Muscle layer of duodenum (tissue), 2 donors: ENCODE data around the gene JAK3.
A peak's percentile ranks its signal among the peaks of the same experiment; 100 is the strongest.

Experiments
- H3K27ac ChIP-seq: one replicate; pipeline ENCODE4 v1.7.0; 2013; ENCODE audit warnings: mild to moderate bottlenecking, low read length
- H3K27me3 ChIP-seq: one replicate; pipeline ENCODE4 v1.7.0; 2013; ENCODE audit warnings: low read depth, mild to moderate bottlenecking, control low read depth, low read length
- H3K36me3 ChIP-seq, 2 donors: one replicate each; pipeline ENCODE4 v1.7.0; 2013; ENCODE audit warnings: low read length in 2 of 2, control low read depth in 1 of 2, mild to moderate bottlenecking in 1 of 2; ENCODE audit not compliant: insufficient read depth in 2 of 2, control insufficient read depth in 1 of 2
- H3K4me1 ChIP-seq, 2 donors: one replicate each; pipeline ENCODE4 v1.7.0; 2013; ENCODE audit warnings: low read length in 2 of 2, mild to moderate bottlenecking in 2 of 2, control low read depth in 1 of 2, moderate library complexity in 1 of 2; ENCODE audit not compliant: insufficient read depth in 2 of 2, control insufficient read depth in 1 of 2
- H3K4me3 ChIP-seq, 2 donors: one replicate each; pipeline ENCODE4 v1.7.0; 2013; ENCODE audit warnings: low read length in 2 of 2, low read depth in 1 of 2, mild to moderate bottlenecking in 1 of 2
- H3K9me3 ChIP-seq, 2 donors: one replicate each; pipeline ENCODE4 v1.7.0; 2013; ENCODE audit warnings: low read length in 2 of 2, control low read depth in 1 of 2, mild to moderate bottlenecking in 1 of 2; ENCODE audit not compliant: control insufficient read depth in 1 of 2
- donor health status: healthy.

JAK3 gene

DNA sequence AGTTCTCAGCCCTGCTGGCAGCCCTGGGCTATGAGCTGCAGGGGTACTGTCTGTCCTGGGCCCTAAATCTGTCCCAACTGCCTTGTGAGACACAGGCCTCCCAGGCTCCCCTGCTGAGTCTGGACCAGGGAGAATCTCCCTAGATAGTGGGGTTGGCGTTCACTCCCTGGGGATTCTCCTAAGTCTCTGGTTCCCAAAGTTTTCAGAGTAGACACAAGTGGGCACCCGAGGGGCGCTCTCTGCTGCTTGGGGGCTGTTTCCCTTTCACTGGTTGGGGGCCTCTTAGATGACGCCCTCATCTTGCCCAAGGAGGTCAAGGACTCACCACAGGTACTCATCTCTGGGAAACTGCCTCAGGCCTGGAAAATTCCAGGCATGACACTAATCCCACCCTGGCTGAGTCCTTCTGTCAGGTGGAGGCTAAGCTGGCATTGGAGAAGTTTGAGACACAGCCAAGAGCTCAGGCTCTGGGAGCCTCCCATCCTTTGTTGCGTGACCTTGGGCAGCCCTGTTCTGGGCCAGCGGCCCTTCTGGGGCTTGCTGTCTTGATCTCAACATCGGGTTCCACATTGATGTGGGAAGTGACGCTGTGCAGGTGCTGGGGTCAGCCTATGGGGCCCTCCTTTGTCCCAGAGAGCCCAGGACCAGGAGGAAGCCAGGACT, 15.9 kb upstream of the JAK3 start:
- no peak overlapping the region for H3K4me3 ChIP-seq
- H3K9me3 ChIP-seq: no peaks in the 10 kb centered on the region
- H3K4me1 ChIP-seq: peaks cover 11 to 18% of the 10 kb centered on the region in 2 donors
- no peak overlapping the region for H3K27ac ChIP-seq
- H3K36me3 ChIP-seq: peaks cover 37 to 48% of the 10 kb centered on the region in 2 donors
- no peaks in the 10 kb centered on the region for H3K27me3 ChIP-seq

DNA sequence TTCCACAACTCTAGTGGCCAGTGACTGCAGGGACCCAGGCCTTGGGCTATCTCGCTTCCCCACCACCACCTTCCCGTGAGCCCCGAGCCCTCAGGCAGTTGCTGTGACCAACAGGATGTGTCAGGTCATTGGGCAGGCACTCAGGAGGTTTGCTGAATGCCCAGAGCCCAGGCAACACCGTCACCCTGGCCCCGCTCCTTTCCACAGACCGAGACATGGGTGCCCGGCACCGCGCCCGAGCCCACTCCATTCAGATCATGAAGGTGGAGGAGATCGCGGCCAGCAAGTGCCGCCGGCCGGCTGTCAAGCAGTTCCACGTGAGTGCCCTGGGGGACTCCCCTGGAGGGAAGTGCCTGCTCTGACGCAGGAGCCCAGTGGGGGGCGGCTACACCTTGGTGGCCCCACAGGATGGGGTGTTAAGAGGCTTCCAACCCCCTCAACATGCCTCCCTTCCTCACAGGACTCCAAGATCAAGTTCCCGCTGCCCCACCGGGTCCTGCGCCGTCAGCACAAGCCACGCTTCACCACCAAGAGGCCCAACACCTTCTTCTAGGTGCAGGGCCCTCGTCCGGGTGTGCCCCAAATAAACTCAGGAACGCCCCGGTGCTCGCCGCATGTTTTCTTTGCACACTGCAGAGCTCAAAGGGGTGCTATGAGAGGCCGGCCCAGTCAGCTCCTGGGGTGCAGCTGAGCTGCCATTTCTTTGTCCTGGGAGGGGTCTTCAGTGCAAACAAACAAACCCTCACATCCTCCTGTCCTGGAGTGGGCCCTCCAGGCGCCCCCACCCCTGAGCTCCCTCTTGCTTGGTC, 15.1 kb upstream of the JAK3 start:
- Histone ChIP-seq H3K4me3 (no peak overlapping the region), H3K9me3 (no peaks in the 10 kb centered on the region), H3K27ac (no peak overlapping the region), H3K36me3 (peaks cover 37 to 48% of the 10 kb centered on the region in 2 donors), H3K27me3 (no peaks in the 10 kb centered on the region), H3K4me1 (peaks cover 11 to 18% of the 10 kb centered on the region in 2 donors)

DNA sequence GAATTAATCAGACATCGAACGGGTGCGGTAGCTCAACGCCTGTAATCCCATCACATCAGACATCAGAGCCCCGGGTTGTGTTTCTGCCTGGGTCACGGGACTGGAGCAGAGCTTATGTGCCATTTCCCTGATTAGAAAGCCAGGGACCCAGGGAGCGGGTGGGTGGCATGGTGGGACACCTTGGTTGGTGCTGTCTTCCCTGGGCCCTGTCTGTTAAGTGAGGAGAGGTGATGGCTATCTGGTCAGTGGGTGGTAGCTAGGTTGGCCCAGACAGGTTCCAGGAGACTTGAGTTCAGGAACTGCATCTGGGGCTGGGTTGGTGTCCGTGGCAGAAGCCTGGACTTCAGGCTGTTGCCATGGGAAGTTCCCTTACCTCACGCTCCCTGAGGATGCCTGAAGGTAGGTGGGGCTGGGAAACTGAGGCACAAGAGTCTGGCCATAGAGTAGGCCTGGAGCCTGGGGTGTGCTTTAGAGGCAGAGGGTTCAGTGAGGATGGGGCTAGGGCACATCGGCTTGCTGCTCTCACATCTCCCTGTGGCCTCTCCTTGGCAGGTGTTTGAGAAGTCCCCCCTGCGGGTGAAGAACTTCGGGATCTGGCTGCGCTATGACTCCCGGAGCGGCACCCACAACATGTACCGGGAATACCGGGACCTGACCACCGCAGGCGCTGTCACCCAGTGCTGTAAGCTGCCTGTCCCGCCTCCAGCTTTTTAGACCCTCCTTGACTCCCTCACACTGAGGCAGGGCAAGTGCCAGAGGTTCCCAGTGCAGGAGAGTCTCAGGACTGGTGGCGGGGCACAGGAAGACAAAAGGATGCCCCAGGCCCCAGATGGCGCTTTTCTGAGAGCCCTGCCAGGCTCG, 14.0 kb upstream of the JAK3 start:
- H3K4me3 ChIP-seq: peak overlapping the region; percentile 100
- H3K27me3 ChIP-seq: no peaks in the 10 kb centered on the region
- peak overlapping the region; percentile 84 for H3K27ac ChIP-seq
- peaks cover 11 to 18% of the 10 kb centered on the region in 2 donors for H3K4me1 ChIP-seq
- peaks cover 37 to 48% of the 10 kb centered on the region in 2 donors for H3K36me3 ChIP-seq
- no peaks in the 10 kb centered on the region for H3K9me3 ChIP-seq

DNA sequence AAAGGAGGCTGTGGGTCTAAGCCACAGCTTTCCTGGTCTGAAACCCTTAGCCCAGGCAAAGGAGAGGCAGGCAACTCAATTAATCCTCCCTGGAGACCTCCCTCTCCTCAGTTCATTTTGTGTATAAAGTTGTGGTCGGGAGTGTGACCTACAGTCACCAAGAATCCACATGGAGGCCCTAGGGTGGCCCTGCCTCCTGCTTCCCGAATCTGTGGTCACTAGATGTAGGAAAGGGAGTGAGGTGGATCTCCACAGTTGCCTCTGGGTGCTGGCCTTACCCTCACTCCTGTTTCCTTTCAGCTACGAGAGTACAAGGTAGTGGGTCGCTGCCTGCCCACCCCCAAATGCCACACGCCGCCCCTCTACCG, 13.2 kb upstream of the JAK3 start:
- Histone ChIP-seq H3K4me1 (peaks cover 11 to 18% of the 10 kb centered on the region in 2 donors), H3K9me3 (no peaks in the 10 kb centered on the region), H3K4me3 (peak overlapping the region; percentile 100), H3K36me3 (peaks cover 37 to 47% of the 10 kb centered on the region in 2 donors), H3K27me3 (no peaks in the 10 kb centered on the region), H3K27ac (peak overlapping the region; percentile 84)

GRCh38 chr19:17860331-17860992, 12.7 kb upstream of the JAK3 start:
- Histone ChIP-seq H3K27me3 (no peaks in the 10 kb centered on the region), H3K27ac (peak overlapping the region; percentile 84), H3K4me3 (peak overlapping the region; percentile 100), H3K9me3 (no peaks in the 10 kb centered on the region), H3K36me3 (peaks cover 37 to 42% of the 10 kb centered on the region in 2 donors), H3K4me1 (peaks cover 11 to 18% of the 10 kb centered on the region in 2 donors)

GRCh38 chr19:17859533-17860330, 11.9 kb upstream of the JAK3 start, which contains the start of gene RPL18A:
Gene RPL18A (plus strand): TSS chr19:17859910. CDS start chr19:17859957, 47 bp downstream.
- H3K4me3 ChIP-seq: peak within 1 kb of the TSS; percentile 100
- H3K36me3 ChIP-seq: peaks cover 35 to 37% of the 10 kb centered on the region in 2 donors
- H3K9me3 ChIP-seq: no peaks in the 10 kb centered on the region
- peak within 1 kb of the TSS; percentile 84 for H3K27ac ChIP-seq
- no peaks in the 10 kb centered on the region for H3K27me3 ChIP-seq
- peaks cover 11 to 18% of the 10 kb centered on the region in 2 donors for H3K4me1 ChIP-seq

DNA sequence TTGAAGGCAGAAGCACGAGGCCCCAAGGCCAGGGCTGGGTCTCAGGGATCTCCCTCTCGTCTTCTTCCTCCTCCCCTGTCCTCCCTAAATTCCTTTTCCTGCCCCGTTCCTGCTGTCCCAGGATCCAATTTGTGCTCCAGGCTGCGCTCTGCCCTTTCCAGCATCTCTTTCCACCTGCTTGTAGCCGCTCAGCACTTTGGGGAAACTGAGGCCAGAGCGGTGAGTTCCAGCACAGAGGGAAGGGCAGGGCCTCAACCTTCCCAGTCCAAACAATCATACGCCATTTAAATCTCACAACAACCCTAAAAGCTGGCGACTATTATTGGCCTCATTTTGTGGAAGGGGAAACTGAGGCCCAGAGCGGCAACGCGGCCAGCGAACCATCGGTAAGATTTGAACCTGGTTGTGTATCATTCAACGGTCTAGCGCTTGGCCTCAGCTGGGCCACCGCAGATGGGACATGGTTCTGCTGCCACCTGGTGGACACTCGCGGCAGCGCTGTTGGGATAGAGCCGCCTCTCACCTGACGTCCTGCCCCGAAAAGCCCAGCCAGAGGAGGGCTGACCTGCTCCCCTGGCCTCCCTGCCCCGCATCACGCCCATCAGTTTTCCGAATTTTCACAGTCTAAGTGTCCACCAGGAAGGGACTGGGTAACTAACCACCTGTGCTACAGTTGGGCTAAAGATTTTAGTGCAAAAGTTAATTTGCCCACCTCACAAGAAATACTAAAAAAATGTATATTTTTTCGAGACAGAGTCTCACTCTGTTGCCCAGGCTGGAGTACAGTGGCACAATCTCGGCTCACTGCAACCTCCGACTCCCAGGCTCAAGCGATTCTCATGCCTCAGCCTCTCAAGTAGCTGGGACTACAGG, 7.7 kb upstream of the JAK3 start:
- Histone ChIP-seq H3K4me1 (peaks cover 1 to 4% of the 10 kb centered on the region in 2 donors), H3K27me3 (no peaks in the 10 kb centered on the region), H3K27ac (no peak overlapping the region), H3K9me3 (no peaks in the 10 kb centered on the region), H3K36me3 (peaks cover 0 to under 1% of the 10 kb centered on the region in 2 donors), H3K4me3 (no peak overlapping the region)

GRCh38 chr19:17854061-17854460, 6.3 kb upstream of the JAK3 start:
- H3K9me3 ChIP-seq: no peaks in the 10 kb centered on the region
- H3K36me3 ChIP-seq: no peaks in the 10 kb centered on the region
- no peaks in the 10 kb centered on the region for H3K27me3 ChIP-seq
- no peak overlapping the region for H3K27ac ChIP-seq
- no peak overlapping the region for H3K4me3 ChIP-seq
- peaks cover 0 to 4% of the 10 kb centered on the region in 2 donors for H3K4me1 ChIP-seq

- no peak overlapping the region for H3K4me3 ChIP-seq
- no peak overlapping the region for H3K27ac ChIP-seq
- peaks cover 0 to 4% of the 10 kb centered on the region in 2 donors for H3K4me1 ChIP-seq
- H3K27me3 ChIP-seq: no peaks in the 10 kb centered on the region
- H3K36me3 ChIP-seq: no peaks in the 10 kb centered on the region
- no peaks in the 10 kb centered on the region for H3K9me3 ChIP-seq
These were observed 962 bp upstream of the JAK3 start for GRCh38 chr19:17848595-17849292.
